Endodermal cell (in vitro differentiated cells): ENCODE results near the gene MPPED2. TPM values are rescaled to one million over a fixed set of nuclear protein-coding genes. Genes with fewer than 3 reads are reported as not detected.
A peak's percentile ranks its signal among the peaks of the same experiment; 100 is the strongest.

Experiments used
- DNase-seq: peaks from one replicate; pipeline ENCODE4 v3.0.0-alpha.2; 2017
- H3K27ac ChIP-seq: 2 replicates; pipeline ENCODE4 v1.5.1; 2013; ENCODE audit warnings: mild to moderate bottlenecking, low read depth, low read length, moderate library complexity
- H3K27me3 ChIP-seq: 2 replicates; pipeline ENCODE4 v1.6.1; 2013; ENCODE audit warnings: mild to moderate bottlenecking, low read length, moderate library complexity; ENCODE audit not compliant: insufficient read depth, control insufficient read depth, poor library complexity, severe bottlenecking
- H3K36me3 ChIP-seq: 2 replicates; pipeline ENCODE4 v1.7.0; 2013; ENCODE audit warnings: mild to moderate bottlenecking, low read length, moderate library complexity; ENCODE audit not compliant: control insufficient read depth, insufficient read depth
- H3K4me1 ChIP-seq: one replicate; pipeline ENCODE4 v1.7.0; 2013; ENCODE audit warnings: low read length; ENCODE audit not compliant: control insufficient read depth, insufficient read depth
- H3K4me3 ChIP-seq: 2 replicates; pipeline ENCODE4 v1.5.1; 2013; ENCODE audit warnings: mild to moderate bottlenecking, low read length, moderate library complexity
- H3K9ac ChIP-seq: 2 replicates; pipeline ENCODE4 v1.6.1; 2013; ENCODE audit warnings: mild to moderate bottlenecking, low read length, moderate library complexity; ENCODE audit not compliant: poor library complexity, severe bottlenecking; ENCODE audit errors: extremely low read depth
- H3K9me3 ChIP-seq: 2 replicates; pipeline ENCODE4 v1.6.1; 2013; ENCODE audit warnings: mild to moderate bottlenecking, low read length, moderate library complexity; ENCODE audit not compliant: control insufficient read depth
- H3K27ac Mint-ChIP-seq: 2 replicates; pipeline ENCODE4 v1.8.0; 2020; ENCODE audit warnings: mixed read lengths
- H3K27me3 Mint-ChIP-seq: 2 replicates; pipeline ENCODE4 v1.8.0; 2021; ENCODE audit warnings: mild to moderate bottlenecking, mixed read lengths; ENCODE audit not compliant: insufficient read depth
- H3K36me3 Mint-ChIP-seq: 2 replicates; pipeline ENCODE4 v1.8.0; 2020; ENCODE audit warnings: low read depth, mixed read lengths
- H3K4me1 Mint-ChIP-seq: 2 replicates; pipeline ENCODE4 v1.8.0; 2020; ENCODE audit warnings: mixed read lengths
- H3K4me3 Mint-ChIP-seq: 2 replicates; pipeline ENCODE4 v1.8.0; 2020; ENCODE audit warnings: mild to moderate bottlenecking, moderate library complexity, mixed read lengths
- H3K9me3 Mint-ChIP-seq: 2 replicates; pipeline ENCODE4 v1.8.0; 2020; ENCODE audit warnings: mild to moderate bottlenecking, mixed read lengths
- CTCF ChIP-seq: fragments of 200-600 bp; sonication (generic); conservative IDR thresholded peaks from 2 replicates; pipeline ENCODE4 v1.5.0; 2021; ENCODE audit warnings: antibody characterized with exemption, mild to moderate bottlenecking
- whole genome bisulfite sequencing, 2 experiments: methylation state at CpG; one replicate each; pipeline versions ENCODE4 v1.1.5 to v1.1.7; 2013; ENCODE audit warnings: missing lambda C conversion rate in 2 of 2, mixed read lengths in 1 of 2; ENCODE audit not compliant: insufficient coverage in 1 of 2, insufficient read length in 1 of 2; 5-methylcytosine and 5-hydroxymethylcytosine counted together
- total RNA-seq, 2 donors: library from RNA; stranded (reverse); fragmentation: NEBNext Ultra II Directional in 1 of 2; extraction: Animal tissue kit (Norgen Biotek cat#: 25700) in 1 of 2; gene quantifications; 2 replicates in 1 of 2; 3 replicates in 1 of 2; pipeline ENCODE4 v1.2.1, GENCODE V29; 2021

MPPED2 gene
- total RNA-seq, 2 donors from 2014 or later = 1.5 to 16.4 TPM

DNA sequence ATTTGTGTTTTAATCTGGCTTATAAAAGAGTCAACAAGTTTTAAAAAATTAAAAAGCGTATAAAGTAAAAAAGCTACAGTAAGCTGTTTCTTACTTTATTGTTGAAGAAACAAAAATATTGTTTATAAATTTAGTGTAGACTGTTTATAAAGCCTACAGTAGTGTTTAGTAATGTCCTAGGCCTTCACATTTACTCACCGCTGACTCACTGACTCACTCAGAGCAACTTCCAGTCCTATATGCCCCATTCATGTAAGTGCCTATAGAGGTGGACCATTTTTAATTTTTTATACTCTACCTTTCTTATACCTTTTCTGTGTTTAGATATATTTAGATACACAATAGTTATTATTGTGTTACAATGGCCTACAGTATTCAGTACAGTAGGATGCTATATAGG is 12.2 kb downstream of the MPPED2 start:
- TF ChIP-seq CTCF = no peak
- Histone ChIP-seq H3K36me3 (peaks cover 7% of the 10 kb centered on the region), H3K4me1 (no peaks in the 10 kb centered on the region), H3K27ac (no peak overlapping the region), H3K4me3 (no peak overlapping the region), H3K9ac (no peak overlapping the region), H3K9me3 (peaks cover 8% of the 10 kb centered on the region), H3K27me3 (no peaks in the 10 kb centered on the region)
- no peaks in the 10 kb centered on the region for H3K9me3 Mint-ChIP-seq
- no peaks in the 10 kb centered on the region for H3K27me3 Mint-ChIP-seq
- H3K4me3 Mint-ChIP-seq = no peak overlapping the region
- 93 to 100% methylated on average over 2 of the region's 2 CpGs for WGBS, 2 experiments
- H3K4me1 Mint-ChIP-seq = peaks cover 21% of the 10 kb centered on the region
- H3K27ac Mint-ChIP-seq = no peak overlapping the region
- no peak for DNase-seq
- H3K36me3 Mint-ChIP-seq = peaks cover 6% of the 10 kb centered on the region

- Mint-ChIP-seq H3K36me3 (peaks cover 1% of the 10 kb centered on the region), H3K27me3 (no peaks in the 10 kb centered on the region), H3K9me3 (peaks cover 2% of the 10 kb centered on the region), H3K27ac (peak overlapping the region; percentile 52), H3K4me3 (no peak overlapping the region), H3K4me1 (peaks cover 38% of the 10 kb centered on the region)
- no peaks in the 10 kb centered on the region for H3K27me3 ChIP-seq
- no peaks in the 10 kb centered on the region for H3K9me3 ChIP-seq
- DNase-seq = no peak
- H3K27ac ChIP-seq = no peak overlapping the region
- no peak for TF ChIP-seq CTCF
- no peak overlapping the region for H3K4me3 ChIP-seq
- no peaks in the 10 kb centered on the region for H3K4me1 ChIP-seq
- 88 to 95% methylated on average over 5 to 8 of the region's 8 CpGs for WGBS, 2 experiments
- no peak overlapping the region for H3K9ac ChIP-seq
- H3K36me3 ChIP-seq = no peaks in the 10 kb centered on the region
These were observed 17.2 kb downstream of the MPPED2 start for GRCh38 chr11:30568931-30569330.

DNA sequence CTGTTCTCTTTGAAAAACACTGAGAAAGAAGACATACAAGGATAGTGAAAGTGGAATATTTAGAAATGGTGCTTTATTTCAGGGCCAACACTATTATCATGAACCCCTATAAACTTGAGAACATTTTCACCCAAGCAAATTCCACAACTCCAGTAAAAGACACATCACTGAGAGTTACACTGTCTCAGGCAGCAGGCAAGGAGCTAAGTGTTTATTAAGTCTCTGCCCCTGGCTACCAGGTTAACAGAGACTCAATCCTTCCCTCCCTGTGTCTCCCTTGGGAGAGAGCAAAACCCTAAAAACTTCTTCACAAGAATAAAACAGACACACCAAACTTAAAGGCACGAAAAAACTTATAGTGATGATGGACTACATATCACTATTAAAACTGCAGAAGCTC is 18.5 kb downstream of the MPPED2 start:
- Mint-ChIP-seq H3K4me3 (no peak overlapping the region), H3K9me3 (peaks cover 13% of the 10 kb centered on the region), H3K4me1 (peaks cover 41% of the 10 kb centered on the region), H3K36me3 (peaks cover 13% of the 10 kb centered on the region), H3K27me3 (no peaks in the 10 kb centered on the region), H3K27ac (no peak overlapping the region)
- Histone ChIP-seq H3K4me3 (no peak overlapping the region), H3K27me3 (no peaks in the 10 kb centered on the region), H3K4me1 (no peaks in the 10 kb centered on the region), H3K27ac (no peak overlapping the region), H3K36me3 (peaks cover 6% of the 10 kb centered on the region), H3K9ac (no peak overlapping the region), H3K9me3 (peaks cover 9% of the 10 kb centered on the region)
- DNase-seq = no peak
- whole genome bisulfite sequencing, 2 experiments = no CpG with 5 or more reads among the region's 1 CpG
- no peak for TF ChIP-seq CTCF
